Dorsolateral prefrontal cortex (tissue), 118 donors: ENCODE measurements around the gene TNFRSF25. TPM values are rescaled to one million over a fixed set of nuclear protein-coding genes. Genes with fewer than 3 reads are reported as not detected.

Source experiments
- microRNA-seq, 43 experiments: library from miRNA; unstranded; fragments of <30 nt; microRNA quantifications; one replicate each; pipeline ENCODE4 v1.2.0, GENCODE V29; 2022
- total RNA-seq, 120 experiments: library from RNA; stranded (reverse); gene quantifications; one replicate each; pipeline versions ENCODE4 v1.2.3 to v1.2.4, GENCODE V29; 2022

The TNFRSF25 gene
- total RNA-seq, 120 experiments from 2014 or later: 15.2 to 106 (median 54.0) TPM

Small RNA genes lying within 50 kb of the gene (microRNA-seq; reads per million reads assigned to microRNA genes)
- 0 reads per million in 43 experiments for gene MIR4252

Other genes with a start within 250 kb of the TNFRSF25 start
- gene ICMT, start 230.2 kb downstream of the TNFRSF25 start, total RNA-seq: 10 to 100 TPM; 19.9 to 47.2 (median 31.3) TPM
- not detected for gene HES3, start 222.0 kb downstream of the TNFRSF25 start, total RNA-seq
- 10 to 100 TPM in 68 of 120 experiments, 1 to 10 TPM in 52; 2.3 to 20.2 (median 10.3) TPM for gene GPR153, start 205.1 kb downstream of the TNFRSF25 start, total RNA-seq
- gene ACOT7, start 72.4 kb downstream of the TNFRSF25 start, total RNA-seq: 100 to 1,000 TPM in 112 of 120 experiments, 10 to 100 TPM in 8; 67.4 to 236 (median 171) TPM
- under 1 TPM in 4 of 120 experiments, not detected in 116; 0.13 to 0.39 (median 0.26) TPM for gene HES2, start 46.3 kb downstream of the TNFRSF25 start, total RNA-seq
- 1 to 10 TPM in 40 of 120 experiments, under 1 TPM in 23, not detected in 57; 0.26 to 5.3 (median 1.2) TPM for gene ESPN, start 41.4 kb downstream of the TNFRSF25 start, total RNA-seq
- 100 to 1,000 TPM in 1 of 120 experiments, 10 to 100 TPM in 119; 15.9 to 101 (median 58.6) TPM for gene PLEKHG5, start 25.5 kb upstream of the TNFRSF25 start, total RNA-seq
- gene NOL9, start 88.3 kb upstream of the TNFRSF25 start, total RNA-seq: 10 to 100 TPM; 24.8 to 48.9 (median 33.6) TPM
- under 1 TPM in 22 of 120 experiments, not detected in 98; 0.14 to 0.78 (median 0.32) TPM for gene TAS1R1, start 89.1 kb upstream of the TNFRSF25 start, total RNA-seq
- 10 to 100 TPM; 19.2 to 51.0 (median 30.1) TPM for gene ZBTB48, start 113.8 kb upstream of the TNFRSF25 start, total RNA-seq
- gene KLHL21, start 136.7 kb upstream of the TNFRSF25 start, total RNA-seq: 10 to 100 TPM; 36.4 to 92.8 (median 52.5) TPM
- gene PHF13, start 147.6 kb upstream of the TNFRSF25 start, total RNA-seq: 10 to 100 TPM in 117 of 120 experiments, 1 to 10 TPM in 3; 9.4 to 21.9 (median 13.0) TPM
- gene THAP3, start 158.7 kb upstream of the TNFRSF25 start, total RNA-seq: 10 to 100 TPM; 15.9 to 40.5 (median 24.6) TPM
- 10 to 100 TPM; 42.4 to 78.3 (median 59.8) TPM for gene DNAJC11, start 235.6 kb upstream of the TNFRSF25 start, total RNA-seq